SH-SY5Y (cell line): ENCODE measurements around the gene DAGLA.

Experiments
- GATA2 ChIP-seq: IDR thresholded peaks from 2 replicates; pipeline ENCODE4 v1.6.1; 2011; ENCODE audit warnings: mild to moderate bottlenecking, low read depth, low read length
- GATA3 ChIP-seq: IDR thresholded peaks from 2 replicates; pipeline ENCODE4 v1.6.1; 2011; ENCODE audit warnings: low read depth, mild to moderate bottlenecking, low read length, moderate library complexity

DNA sequence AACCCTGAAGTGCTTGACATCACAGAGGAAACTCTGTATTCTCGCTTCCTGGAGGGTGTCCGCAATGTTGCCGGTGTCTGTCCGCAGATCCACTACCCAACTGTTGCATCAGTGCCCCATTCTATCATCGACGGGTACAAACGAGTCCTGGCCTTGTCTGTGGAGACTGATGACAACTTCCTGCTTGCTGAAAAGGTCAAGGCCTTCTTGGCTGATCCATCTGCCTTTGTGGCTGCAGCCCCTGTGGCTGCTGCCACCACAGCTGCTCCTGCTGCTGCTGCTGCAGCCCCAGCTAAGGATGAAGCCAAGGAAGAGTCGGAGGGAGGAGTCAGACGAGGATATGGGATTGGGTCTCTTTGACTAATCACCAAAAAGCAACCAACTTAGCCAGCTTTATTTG, 42.9 kb upstream of the DAGLA start:
- no peak for TF ChIP-seq GATA2
- TF ChIP-seq GATA3, result no peak
